Activated naive CD4-positive, alpha-beta T cell treated with anti-CD3 and anti-CD28 coated beads, Interleukin-2, amount 10 ng/mL, durations not matched to agents 7 days and 5 days (primary cell): Measurements from ENCODE around the gene DDR1.
A peak's percentile ranks its signal among the peaks of the same experiment; 100 is the strongest.

Source experiments
- CTCF ChIA-PET: fragments of 350-600 bp; sonication (Branson Sonifier 250); formaldehyde crosslinking; loops from one replicate; lab custom pipeline; 2021; ENCODE audit warnings: antibody characterized with exemption; lab: Charles Lee
- DNase-seq: peaks from one replicate; pipeline ENCODE4 v3.0.0-alpha.2; 2020
- H3K27ac Mint-ChIP-seq: one replicate; pipeline ENCODE4 v1.8.0; 2021; ENCODE audit warnings: mild to moderate bottlenecking, moderate library complexity, mixed read lengths
- H3K27me3 Mint-ChIP-seq: one replicate; pipeline ENCODE4 v1.8.0; 2021; ENCODE audit warnings: mild to moderate bottlenecking, mixed read lengths
- H3K36me3 Mint-ChIP-seq: one replicate; pipeline ENCODE4 v1.8.0; 2021; ENCODE audit warnings: mixed read lengths
- H3K4me1 Mint-ChIP-seq: one replicate; pipeline ENCODE4 v1.8.0; 2021; ENCODE audit warnings: mixed read lengths
- H3K4me3 Mint-ChIP-seq: one replicate; pipeline ENCODE4 v1.8.0; 2021; ENCODE audit warnings: mild to moderate bottlenecking, moderate library complexity, mixed read lengths
- H3K9me3 Mint-ChIP-seq: one replicate; pipeline ENCODE4 v1.8.0; 2021; ENCODE audit warnings: mixed read lengths

The DDR1 gene

DNA sequence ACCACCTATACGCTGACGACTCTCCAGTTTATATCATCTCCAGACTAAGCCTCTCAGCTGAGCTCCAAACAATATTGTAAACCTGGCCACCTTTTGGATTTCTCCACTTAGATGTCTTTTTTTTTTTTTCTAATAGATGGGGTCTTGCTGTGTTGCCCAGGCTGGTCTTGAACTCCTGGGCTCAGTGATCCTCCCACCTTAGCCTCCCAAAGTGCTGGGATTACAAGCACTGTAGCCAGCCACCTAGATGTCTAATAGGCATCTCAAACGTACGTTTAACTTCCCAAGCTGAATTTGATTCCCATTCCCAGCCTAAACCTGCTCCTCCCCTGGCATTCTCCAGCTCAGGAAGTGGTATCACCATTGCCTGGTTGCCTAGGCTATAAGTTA is 5.2 kb downstream of the DDR1 start:
- no peaks in the 10 kb centered on the region for H3K36me3 Mint-ChIP-seq
- peaks cover 21% of the 10 kb centered on the region for H3K4me1 Mint-ChIP-seq
- H3K4me3 Mint-ChIP-seq, result no peak overlapping the region
- H3K27ac Mint-ChIP-seq, result no peak overlapping the region
- CTCF ChIA-PET, result interaction anchor here (1.0 to 1.5 kb wide), 5 partner anchors 10 to 158 kb away, joined by 3 to 9 read pairs (median 4); no protein-coding TSS in a partner anchor
- H3K27me3 Mint-ChIP-seq, result peaks cover 32% of the 10 kb centered on the region
- DNase-seq, result no peak
- no peaks in the 10 kb centered on the region for H3K9me3 Mint-ChIP-seq

DNA sequence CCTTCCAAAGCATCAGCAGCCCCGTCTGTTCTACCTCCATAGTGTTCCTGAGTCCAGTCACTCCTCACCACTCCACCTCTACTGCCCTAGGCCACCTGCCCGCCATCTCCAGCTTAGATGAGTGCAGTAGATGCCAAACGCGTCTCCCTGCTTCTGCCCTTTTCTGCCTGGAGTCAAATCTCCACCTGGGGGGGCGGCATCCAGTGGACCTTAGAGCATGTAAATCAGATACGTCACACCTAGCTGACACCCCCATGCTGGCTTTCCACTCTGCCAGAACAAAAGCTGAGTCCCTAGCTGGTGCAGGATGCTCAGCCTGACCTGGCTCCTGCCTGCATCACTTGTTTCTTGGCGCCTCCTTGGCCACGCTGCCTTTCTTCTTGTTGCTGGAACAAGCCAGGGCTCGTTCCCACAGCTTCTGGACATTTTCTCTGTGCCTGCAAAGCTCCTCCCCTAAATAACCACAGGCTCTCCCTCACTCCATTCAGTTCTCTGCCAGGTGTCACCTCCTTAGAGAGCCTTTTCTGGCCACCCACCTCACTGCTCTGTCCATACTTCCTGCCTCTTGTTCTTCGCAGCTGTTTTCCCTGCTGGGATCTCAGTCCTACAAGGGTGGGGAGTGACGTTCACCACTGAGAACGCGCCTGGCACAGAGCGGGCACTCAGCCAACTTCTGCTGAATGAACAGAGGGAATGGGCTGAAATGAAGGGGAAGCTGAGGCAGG is 5.8 kb downstream of the DDR1 start:
- Mint-ChIP-seq H3K9me3 (no peaks in the 10 kb centered on the region), H3K27ac (peak overlapping the region; percentile 22), H3K27me3 (peaks cover 27% of the 10 kb centered on the region), H3K4me1 (peaks cover 16% of the 10 kb centered on the region), H3K36me3 (no peaks in the 10 kb centered on the region), H3K4me3 (no peak overlapping the region)
- CTCF ChIA-PET, result interaction anchor here (0.7 to 1.5 kb wide), 6 partner anchors 10 to 189 kb away, joined by 3 to 9 read pairs (median 4); no protein-coding TSS in a partner anchor
- DNase-seq, result no peak

DNA sequence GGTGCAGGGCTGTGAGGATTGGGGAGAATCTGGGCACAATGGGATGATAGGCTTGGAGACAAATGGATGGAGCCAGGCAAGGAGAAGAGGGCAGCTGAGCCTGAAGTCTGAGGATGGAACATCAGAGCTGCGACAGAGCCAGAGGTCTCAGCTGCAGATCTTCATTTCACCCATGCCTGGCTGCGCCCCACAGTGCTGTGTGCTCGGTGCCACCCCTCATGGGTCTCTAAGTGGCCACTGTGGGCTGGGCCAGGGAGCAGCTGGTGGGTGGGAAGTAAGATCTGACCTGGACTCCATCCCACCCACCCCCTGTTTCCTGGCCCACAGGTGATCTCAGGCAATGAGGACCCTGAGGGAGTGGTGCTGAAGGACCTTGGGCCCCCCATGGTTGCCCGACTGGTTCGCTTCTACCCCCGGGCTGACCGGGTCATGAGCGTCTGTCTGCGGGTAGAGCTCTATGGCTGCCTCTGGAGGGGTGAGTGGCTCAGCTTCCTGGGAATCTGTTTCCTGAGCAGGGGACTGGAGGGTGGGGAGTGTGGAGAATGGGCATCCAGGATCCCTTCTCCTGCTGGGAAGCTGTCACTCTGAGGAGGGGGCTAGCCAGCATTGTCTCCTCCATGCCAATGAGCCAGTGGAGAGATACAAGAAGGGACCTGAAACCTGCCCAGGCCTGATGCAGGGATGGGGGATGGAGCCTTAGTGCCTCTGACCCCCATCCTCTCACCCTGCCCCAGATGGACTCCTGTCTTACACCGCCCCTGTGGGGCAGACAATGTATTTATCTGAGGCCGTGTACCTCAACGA is 6.5 kb downstream of the DDR1 start:
- H3K9me3 Mint-ChIP-seq, result no peaks in the 10 kb centered on the region
- no peak overlapping the region for H3K27ac Mint-ChIP-seq
- CTCF ChIA-PET, result interaction anchor here (0.7 to 1.5 kb wide), 4 partner anchors 10 to 189 kb away, joined by 3 to 9 read pairs (median 4); no protein-coding TSS in a partner anchor
- H3K36me3 Mint-ChIP-seq, result no peaks in the 10 kb centered on the region
- DNase-seq, result no peak
- H3K4me3 Mint-ChIP-seq, result no peak overlapping the region
- peaks cover 8% of the 10 kb centered on the region for H3K4me1 Mint-ChIP-seq
- peaks cover 20% of the 10 kb centered on the region for H3K27me3 Mint-ChIP-seq

DNA sequence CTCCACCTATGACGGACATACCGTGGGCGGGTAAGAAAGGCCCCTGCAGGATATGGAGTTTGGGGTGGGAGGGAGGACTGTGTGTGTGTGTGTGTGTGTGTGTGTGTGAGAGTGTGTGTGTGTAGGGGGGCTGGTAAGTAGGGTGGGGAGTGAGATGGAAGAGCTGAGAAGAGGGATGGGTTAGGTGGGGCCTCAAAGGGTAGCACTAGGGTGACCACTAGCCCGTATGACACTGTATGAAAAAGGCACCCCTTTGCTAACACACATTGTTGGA is 7.1 kb downstream of the DDR1 start:
- H3K4me1 Mint-ChIP-seq, result peaks cover 4% of the 10 kb centered on the region
- no peaks in the 10 kb centered on the region for H3K36me3 Mint-ChIP-seq
- H3K27me3 Mint-ChIP-seq, result peaks cover 14% of the 10 kb centered on the region
- no peak overlapping the region for H3K4me3 Mint-ChIP-seq
- CTCF ChIA-PET, result no interaction called here
- no peak overlapping the region for H3K27ac Mint-ChIP-seq
- no peaks in the 10 kb centered on the region for H3K9me3 Mint-ChIP-seq
- no peak for DNase-seq

DNA sequence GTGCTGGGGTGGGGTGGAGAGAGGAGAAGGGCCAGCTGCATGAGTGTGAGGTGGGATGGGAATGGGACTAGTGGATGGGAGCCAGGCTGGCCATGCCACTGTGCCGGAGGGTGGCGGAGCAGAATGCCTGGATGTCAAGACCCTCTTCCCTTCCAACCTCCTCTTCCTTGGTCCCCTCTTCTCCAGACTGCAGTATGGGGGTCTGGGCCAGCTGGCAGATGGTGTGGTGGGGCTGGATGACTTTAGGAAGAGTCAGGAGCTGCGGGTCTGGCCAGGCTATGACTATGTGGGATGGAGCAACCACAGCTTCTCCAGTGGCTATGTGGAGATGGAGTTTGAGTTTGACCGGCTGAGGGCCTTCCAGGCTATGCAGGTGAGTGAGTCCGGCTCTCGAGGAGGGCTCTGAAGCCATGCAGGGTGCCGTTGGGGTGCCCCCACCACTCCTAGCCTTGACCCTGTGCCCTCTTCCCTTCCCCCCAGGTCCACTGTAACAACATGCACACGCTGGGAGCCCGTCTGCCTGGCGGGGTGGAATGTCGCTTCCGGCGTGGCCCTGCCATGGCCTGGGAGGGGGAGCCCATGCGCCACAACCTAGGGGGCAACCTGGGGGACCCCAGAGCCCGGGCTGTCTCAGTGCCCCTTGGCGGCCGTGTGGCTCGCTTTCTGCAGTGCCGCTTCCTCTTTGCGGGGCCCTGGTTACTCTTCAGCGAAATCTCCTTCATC is 7.7 kb downstream of the DDR1 start:
- Mint-ChIP-seq H3K4me1 (no peaks in the 10 kb centered on the region), H3K4me3 (no peak overlapping the region), H3K27me3 (peaks cover 8% of the 10 kb centered on the region), H3K36me3 (no peaks in the 10 kb centered on the region), H3K9me3 (no peaks in the 10 kb centered on the region), H3K27ac (no peak overlapping the region)
- CTCF ChIA-PET, result no interaction called here
- no peak for DNase-seq

DNA sequence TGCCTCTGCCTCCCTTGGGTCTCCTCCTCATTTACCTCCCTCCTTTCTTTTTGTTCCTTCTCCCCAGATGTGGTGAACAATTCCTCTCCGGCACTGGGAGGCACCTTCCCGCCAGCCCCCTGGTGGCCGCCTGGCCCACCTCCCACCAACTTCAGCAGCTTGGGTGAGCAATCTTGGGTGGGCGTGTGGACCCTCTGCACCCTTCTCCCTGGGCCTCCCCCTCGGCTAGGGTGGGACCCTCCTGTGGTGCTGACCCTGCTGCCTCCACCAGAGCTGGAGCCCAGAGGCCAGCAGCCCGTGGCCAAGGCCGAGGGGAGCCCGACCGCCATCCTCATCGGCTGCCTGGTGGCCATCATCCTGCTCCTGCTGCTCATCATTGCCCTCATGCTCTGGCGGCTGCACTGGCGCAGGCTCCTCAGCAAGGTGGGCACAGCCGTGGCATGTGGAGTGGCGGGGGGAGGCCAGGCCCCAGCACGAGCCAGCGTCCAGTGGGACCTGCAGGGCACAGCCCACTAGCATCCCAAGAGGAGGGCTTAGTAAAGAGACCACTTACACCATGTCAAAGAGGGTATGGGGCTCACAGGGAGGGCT is 8.8 kb downstream of the DDR1 start:
- CTCF ChIA-PET, result no interaction called here
- Mint-ChIP-seq H3K9me3 (no peaks in the 10 kb centered on the region), H3K27ac (no peak overlapping the region), H3K4me1 (no peaks in the 10 kb centered on the region), H3K27me3 (peaks cover 8% of the 10 kb centered on the region), H3K36me3 (no peaks in the 10 kb centered on the region), H3K4me3 (no peak overlapping the region)
- no peak for DNase-seq

DNA sequence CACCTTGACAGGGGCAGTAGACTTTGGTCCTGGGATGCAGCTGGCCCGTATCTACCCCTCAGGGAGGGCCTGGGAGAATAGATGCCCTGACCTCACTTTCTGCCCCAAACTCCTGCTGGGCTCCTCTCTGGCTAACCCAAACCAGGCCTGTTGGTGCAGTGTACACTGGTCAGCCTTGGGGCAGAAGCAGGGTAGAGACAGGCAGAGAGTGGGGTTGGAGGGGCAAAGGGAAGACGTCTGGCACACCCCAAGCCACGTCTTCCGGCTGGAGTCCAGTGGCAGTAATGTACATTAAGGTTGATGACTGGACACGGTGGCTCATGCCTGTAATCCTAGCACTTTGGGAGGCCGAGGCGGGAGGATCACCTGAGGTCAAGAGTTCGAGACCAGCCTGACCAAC is 9.3 kb downstream of the DDR1 start:
- Mint-ChIP-seq H3K9me3 (no peaks in the 10 kb centered on the region), H3K36me3 (no peaks in the 10 kb centered on the region), H3K4me1 (no peaks in the 10 kb centered on the region), H3K27me3 (peaks cover 10% of the 10 kb centered on the region), H3K27ac (no peak overlapping the region), H3K4me3 (no peak overlapping the region)
- no peak for DNase-seq
- CTCF ChIA-PET, result interaction anchor here (0.6 kb wide), 1 partner anchor 67 kb away, joined by 3 read pairs; no protein-coding TSS in a partner anchor

DNA sequence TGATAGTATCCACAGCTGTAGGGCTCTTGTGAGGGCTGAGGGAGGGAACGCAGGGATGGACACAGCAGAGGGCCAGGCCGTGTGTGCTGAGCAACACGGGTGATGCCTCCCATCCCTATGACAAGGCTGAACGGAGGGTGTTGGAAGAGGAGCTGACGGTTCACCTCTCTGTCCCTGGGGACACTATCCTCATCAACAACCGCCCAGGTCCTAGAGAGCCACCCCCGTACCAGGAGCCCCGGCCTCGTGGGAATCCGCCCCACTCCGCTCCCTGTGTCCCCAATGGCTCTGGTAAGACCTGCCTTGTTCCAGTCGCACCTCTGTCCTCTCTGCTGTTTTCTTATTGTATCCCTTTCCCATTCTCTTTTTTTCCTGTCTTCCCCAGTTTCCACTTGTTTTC is 10.1 kb downstream of the DDR1 start:
- no peak overlapping the region for H3K27ac Mint-ChIP-seq

DNA sequence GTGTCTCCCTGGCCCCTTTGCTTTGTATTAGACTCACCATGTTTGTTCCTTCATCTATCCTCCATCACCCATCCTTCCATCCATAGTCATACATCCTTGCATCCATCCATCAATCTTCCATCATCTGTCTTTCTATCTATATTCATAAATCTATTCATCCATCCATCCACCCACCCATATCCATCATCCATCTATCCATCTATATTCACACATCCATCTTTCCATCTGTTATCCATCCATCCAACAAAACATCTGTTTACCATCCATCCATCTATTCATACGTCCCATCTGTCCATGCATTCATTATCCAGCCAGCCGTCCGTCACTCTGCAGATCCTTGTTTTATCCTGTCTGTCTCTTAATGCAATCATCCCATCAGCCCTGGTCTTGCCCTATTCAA is 10.6 kb downstream of the DDR1 start:
- Mint-ChIP-seq H3K27ac (no peak overlapping the region), H3K4me3 (no peak overlapping the region), H3K4me1 (no peaks in the 10 kb centered on the region), H3K27me3 (peaks cover 11% of the 10 kb centered on the region), H3K9me3 (no peaks in the 10 kb centered on the region), H3K36me3 (no peaks in the 10 kb centered on the region)
- CTCF ChIA-PET, result no interaction called here
- DNase-seq, result no peak

More for the DNA sequence above, 10.1 kb downstream of the DDR1 start:
- no peak for DNase-seq
- H3K9me3 Mint-ChIP-seq, result no peaks in the 10 kb centered on the region
- no peak overlapping the region for H3K4me3 Mint-ChIP-seq
- CTCF ChIA-PET, result interaction anchor here (0.6 kb wide), 1 partner anchor 66 kb away, joined by 3 read pairs; no protein-coding TSS in a partner anchor
- H3K4me1 Mint-ChIP-seq, result no peaks in the 10 kb centered on the region
- no peaks in the 10 kb centered on the region for H3K36me3 Mint-ChIP-seq
- peaks cover 12% of the 10 kb centered on the region for H3K27me3 Mint-ChIP-seq

DNA sequence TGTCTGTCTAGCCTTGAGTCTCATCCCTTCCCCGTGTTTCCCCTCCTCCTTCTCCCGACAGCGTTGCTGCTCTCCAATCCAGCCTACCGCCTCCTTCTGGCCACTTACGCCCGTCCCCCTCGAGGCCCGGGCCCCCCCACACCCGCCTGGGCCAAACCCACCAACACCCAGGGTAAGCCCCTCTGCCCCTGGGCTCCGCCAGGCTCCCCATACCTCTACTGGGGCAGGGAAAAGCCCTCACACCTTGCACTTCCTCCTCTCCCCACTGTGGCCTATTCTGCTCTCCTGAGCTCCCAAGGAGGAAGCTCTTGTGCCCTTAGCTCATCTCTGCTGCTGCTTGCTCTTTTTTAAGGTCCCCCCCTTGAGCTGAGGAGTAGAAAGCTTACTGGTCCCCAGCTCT is 11.0 kb downstream of the DDR1 start:
- H3K27ac Mint-ChIP-seq, result no peak overlapping the region
- CTCF ChIA-PET, result no interaction called here
- no peak for DNase-seq
- no peaks in the 10 kb centered on the region for H3K4me1 Mint-ChIP-seq
- no peaks in the 10 kb centered on the region for H3K36me3 Mint-ChIP-seq
- H3K27me3 Mint-ChIP-seq, result peaks cover 10% of the 10 kb centered on the region
- H3K4me3 Mint-ChIP-seq, result no peak overlapping the region
- H3K9me3 Mint-ChIP-seq, result no peaks in the 10 kb centered on the region

DNA sequence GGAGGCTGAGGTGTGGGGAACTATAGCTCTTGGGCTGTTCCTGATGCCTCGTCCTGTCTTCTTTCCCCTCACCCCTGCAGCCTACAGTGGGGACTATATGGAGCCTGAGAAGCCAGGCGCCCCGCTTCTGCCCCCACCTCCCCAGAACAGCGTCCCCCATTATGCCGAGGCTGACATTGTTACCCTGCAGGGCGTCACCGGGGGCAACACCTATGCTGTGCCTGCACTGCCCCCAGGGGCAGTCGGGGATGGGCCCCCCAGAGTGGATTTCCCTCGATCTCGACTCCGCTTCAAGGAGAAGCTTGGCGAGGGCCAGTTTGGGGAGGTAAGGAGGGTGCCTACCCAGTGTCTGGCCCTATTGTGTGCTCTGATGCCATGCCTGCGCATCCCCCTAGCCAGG is 12.2 kb downstream of the DDR1 start:
- Mint-ChIP-seq H3K4me1 (no peaks in the 10 kb centered on the region), H3K9me3 (no peaks in the 10 kb centered on the region), H3K36me3 (no peaks in the 10 kb centered on the region), H3K27ac (no peak overlapping the region), H3K4me3 (no peak overlapping the region), H3K27me3 (peaks cover 7% of the 10 kb centered on the region)
- DNase-seq, result no peak
- CTCF ChIA-PET, result interaction anchor here (1.5 kb wide), 1 partner anchor 11 kb away, joined by 4 read pairs; the partner anchor contains the start of gene GTF2H4

DNA sequence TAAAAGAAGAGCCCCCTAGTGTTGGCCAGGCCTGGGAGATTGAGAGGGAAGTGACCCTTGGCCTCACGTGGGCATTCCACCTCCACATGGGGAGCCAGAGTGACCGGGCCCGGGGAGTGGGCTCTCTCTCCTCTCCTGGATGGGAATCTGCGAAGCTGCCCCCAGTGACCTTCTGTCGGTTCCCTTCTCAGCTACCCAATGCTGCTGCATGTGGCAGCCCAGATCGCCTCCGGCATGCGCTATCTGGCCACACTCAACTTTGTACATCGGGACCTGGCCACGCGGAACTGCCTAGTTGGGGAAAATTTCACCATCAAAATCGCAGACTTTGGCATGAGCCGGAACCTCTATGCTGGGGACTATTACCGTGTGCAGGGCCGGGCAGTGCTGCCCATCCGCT is 13.6 kb downstream of the DDR1 start:
- no peaks in the 10 kb centered on the region for H3K9me3 Mint-ChIP-seq
- no peak overlapping the region for H3K4me3 Mint-ChIP-seq
- no peaks in the 10 kb centered on the region for H3K36me3 Mint-ChIP-seq
- H3K27ac Mint-ChIP-seq, result no peak overlapping the region
- peaks cover 4% of the 10 kb centered on the region for H3K4me1 Mint-ChIP-seq
- peaks cover 11% of the 10 kb centered on the region for H3K27me3 Mint-ChIP-seq
- no peak for DNase-seq
- CTCF ChIA-PET, result no interaction called here

DNA sequence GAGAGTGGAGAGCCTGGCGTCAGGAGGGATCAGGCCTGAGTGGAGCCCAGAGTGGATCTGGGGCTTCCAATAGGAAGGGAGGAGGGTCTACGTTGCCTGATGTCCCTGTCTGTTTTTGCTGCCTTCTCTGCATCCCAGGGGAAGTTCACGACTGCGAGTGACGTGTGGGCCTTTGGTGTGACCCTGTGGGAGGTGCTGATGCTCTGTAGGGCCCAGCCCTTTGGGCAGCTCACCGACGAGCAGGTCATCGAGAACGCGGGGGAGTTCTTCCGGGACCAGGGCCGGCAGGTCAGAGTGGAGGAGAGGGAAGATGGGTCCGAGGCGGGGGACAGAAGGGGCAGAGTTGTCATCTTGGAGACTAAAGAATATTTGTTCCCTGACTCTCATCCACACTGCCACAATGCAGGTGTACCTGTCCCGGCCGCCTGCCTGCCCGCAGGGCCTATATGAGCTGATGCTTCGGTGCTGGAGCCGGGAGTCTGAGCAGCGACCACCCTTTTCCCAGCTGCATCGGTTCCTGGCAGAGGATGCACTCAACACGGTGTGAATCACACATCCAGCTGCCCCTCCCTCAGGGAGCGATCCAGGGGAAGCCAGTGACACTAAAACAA is 14.5 kb downstream of the DDR1 start:
- Mint-ChIP-seq H3K9me3 (no peaks in the 10 kb centered on the region), H3K36me3 (no peaks in the 10 kb centered on the region), H3K4me3 (no peak overlapping the region), H3K4me1 (peaks cover 5% of the 10 kb centered on the region), H3K27me3 (peaks cover 11% of the 10 kb centered on the region), H3K27ac (no peak overlapping the region)
- DNase-seq, result no peak
- CTCF ChIA-PET, result interaction anchor here (1.7 kb wide), 1 partner anchor 188 kb away, joined by 4 read pairs; no protein-coding TSS in a partner anchor
